GM06990 (cell line): Measurements from ENCODE around the gene ADAM12.

ENCODE experiments used
- DNase-seq: peaks from one replicate; pipeline ENCODE4 v3.0.0-alpha.2; 2011; ENCODE audit not compliant: insufficient read length; ENCODE audit errors: extremely low read depth
- H3K27me3 ChIP-seq: replicated peaks from 2 replicates; pipeline ENCODE4 v1.6.0; 2011; ENCODE audit warnings: low read length; ENCODE audit not compliant: control insufficient read depth, insufficient read depth
- H3K36me3 ChIP-seq: 2 replicates; pipeline ENCODE4 v1.5.1; 2011; ENCODE audit warnings: low read length; ENCODE audit not compliant: control insufficient read depth, insufficient read depth
- H3K4me3 ChIP-seq: replicated peaks from 2 replicates; pipeline ENCODE4 v1.5.1; 2011; ENCODE audit warnings: low read depth, mild to moderate bottlenecking, control low read depth, low read length
- TF ChIP-seq, protein P1 (sequence below): IDR thresholded peaks from 2 replicates; pipeline ENCODE4 v1.5.1; 2011; ENCODE audit warnings: low read length, control low read depth, mild to moderate bottlenecking, inconsistent platforms; ENCODE audit not compliant: insufficient read depth, poor library complexity, severe bottlenecking

The ADAM12 gene

GRCh38 chr10:126099366-126099765, 288.9 kb downstream of the ADAM12 start:
- no peaks in the 10 kb centered on the region; the same call in 1 of the 2 replicates for H3K27me3 ChIP-seq
- H3K36me3 ChIP-seq = no peaks in the 10 kb centered on the region
- no peak overlapping the region for H3K4me3 ChIP-seq

GRCh38 chr10:126098226-126098581, 290.1 kb downstream of the ADAM12 start:
- DNase-seq = no peak
- TF ChIP-seq, protein P1, sequence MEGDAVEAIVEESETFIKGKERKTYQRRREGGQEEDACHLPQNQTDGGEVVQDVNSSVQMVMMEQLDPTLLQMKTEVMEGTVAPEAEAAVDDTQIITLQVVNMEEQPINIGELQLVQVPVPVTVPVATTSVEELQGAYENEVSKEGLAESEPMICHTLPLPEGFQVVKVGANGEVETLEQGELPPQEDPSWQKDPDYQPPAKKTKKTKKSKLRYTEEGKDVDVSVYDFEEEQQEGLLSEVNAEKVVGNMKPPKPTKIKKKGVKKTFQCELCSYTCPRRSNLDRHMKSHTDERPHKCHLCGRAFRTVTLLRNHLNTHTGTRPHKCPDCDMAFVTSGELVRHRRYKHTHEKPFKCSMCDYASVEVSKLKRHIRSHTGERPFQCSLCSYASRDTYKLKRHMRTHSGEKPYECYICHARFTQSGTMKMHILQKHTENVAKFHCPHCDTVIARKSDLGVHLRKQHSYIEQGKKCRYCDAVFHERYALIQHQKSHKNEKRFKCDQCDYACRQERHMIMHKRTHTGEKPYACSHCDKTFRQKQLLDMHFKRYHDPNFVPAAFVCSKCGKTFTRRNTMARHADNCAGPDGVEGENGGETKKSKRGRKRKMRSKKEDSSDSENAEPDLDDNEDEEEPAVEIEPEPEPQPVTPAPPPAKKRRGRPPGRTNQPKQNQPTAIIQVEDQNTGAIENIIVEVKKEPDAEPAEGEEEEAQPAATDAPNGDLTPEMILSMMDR = no peak
- H3K27me3 ChIP-seq = no peaks in the 10 kb centered on the region; the same call in 1 of the 2 replicates
- no peak overlapping the region for H3K4me3 ChIP-seq
- H3K36me3 ChIP-seq = no peaks in the 10 kb centered on the region

More at GRCh38 chr10:126099366-126099765, 288.9 kb downstream of the ADAM12 start:
- no peak for DNase-seq
- TF ChIP-seq, protein P1 = no peak

DNA sequence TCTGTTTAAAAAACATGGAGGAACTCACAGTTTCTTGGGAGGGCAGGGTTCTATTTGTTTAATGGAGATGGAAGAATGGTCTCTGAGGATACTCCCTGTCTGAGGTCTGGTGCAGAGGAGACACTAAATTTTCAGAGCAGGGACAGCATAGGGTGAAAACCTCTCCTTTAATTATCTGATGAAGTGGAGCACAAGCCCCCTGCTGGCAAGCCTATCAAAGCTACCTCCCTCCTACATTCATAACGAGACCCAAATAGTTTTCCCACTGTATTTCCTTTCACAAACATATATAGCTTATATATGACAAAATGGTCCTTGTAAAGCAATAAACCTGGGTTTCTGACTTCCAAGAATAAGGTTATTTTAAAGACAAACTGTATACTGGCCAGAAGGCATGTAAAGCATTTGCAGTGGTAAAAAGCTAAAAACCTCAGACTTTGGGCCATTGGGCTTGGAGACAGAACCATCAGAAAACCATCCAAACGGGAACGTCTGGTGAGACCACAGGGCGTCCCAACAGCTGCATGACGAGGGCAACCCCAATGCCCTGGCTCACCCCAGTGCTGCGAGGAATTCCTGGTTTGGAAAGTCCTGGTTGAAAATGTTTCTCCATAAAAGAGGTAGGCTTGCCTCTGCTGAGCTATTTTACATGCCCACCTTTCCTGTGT, 290.6 kb downstream of the ADAM12 start:
- Histone ChIP-seq H3K4me3 (no peak overlapping the region), H3K27me3 (no peaks in the 10 kb centered on the region; the same call in 1 of the 2 replicates), H3K36me3 (no peaks in the 10 kb centered on the region)
- no peak for DNase-seq
- TF ChIP-seq, protein P1 = peak; percentile 32

GRCh38 chr10:126094537-126094936, 293.7 kb downstream of the ADAM12 start:
- Histone ChIP-seq H3K36me3 (no peaks in the 10 kb centered on the region), H3K4me3 (no peak overlapping the region), H3K27me3 (no peaks in the 10 kb centered on the region)
- TF ChIP-seq, protein P1 = no peak
- no peak for DNase-seq

GRCh38 chr10:126092366-126093215, 295.7 kb downstream of the ADAM12 start:
- Histone ChIP-seq H3K4me3 (no peak overlapping the region), H3K27me3 (no peaks in the 10 kb centered on the region), H3K36me3 (no peaks in the 10 kb centered on the region)
- TF ChIP-seq, protein P1 = no peak
- DNase-seq = no peak
